H1 (cell line): ENCODE results near the gene STAP2. TPM values are rescaled to one million over a fixed set of nuclear protein-coding genes. Genes with fewer than 3 reads are reported as not detected.

Source experiments
- ASH2L ChIP-seq: fragments of 200-600, 300-600 bp; sonication (generic); IDR thresholded peaks from one replicate; pipeline ENCODE4 v1.7.1; 2017; ENCODE audit warnings: low read length
- CBX5 ChIP-seq: fragments of 300-800, 300-1000 bp; sonication (generic); IDR thresholded peaks from 2 replicates; pipeline ENCODE4 v1.7.1; 2016; ENCODE audit warnings: antibody characterized with exemption, low read length, low read depth
- CEBPB ChIP-seq: IDR thresholded peaks from 2 replicates; pipeline ENCODE4 v1.6.1; 2012; ENCODE audit warnings: low read depth, low read length
- CREB1 ChIP-seq: IDR thresholded peaks from 2 replicates; pipeline ENCODE4 v1.6.1; 2012; ENCODE audit warnings: inconsistent platforms
- EP300 ChIP-seq, 2 experiments: IDR thresholded peaks; 1 replicate in 1 of 2; 2 replicates in 1 of 2; pipeline ENCODE4 v1.6.1; 2011 to 2012; ENCODE audit warnings: low read depth in 2 of 2, low read length in 2 of 2, mild to moderate bottlenecking in 2 of 2, borderline replicate concordance in 1 of 2, inconsistent platforms in 1 of 2, moderate library complexity in 1 of 2
- GABPA ChIP-seq: IDR thresholded peaks from 2 replicates; pipeline ENCODE4 v1.6.1; 2011; ENCODE audit warnings: mild to moderate bottlenecking, low read length, moderate library complexity, borderline replicate concordance; ENCODE audit not compliant: insufficient read depth
- GTF2F1 ChIP-seq: IDR thresholded peaks from 2 replicates; pipeline ENCODE4 v1.6.1; 2012; ENCODE audit warnings: low read depth, low read length, improper control_type of control experiment, borderline replicate concordance
- KDM1A ChIP-seq: fragments of 200-600, 300-600 bp; sonication (generic); IDR thresholded peaks from 2 replicates; pipeline ENCODE4 v1.7.1; 2016; ENCODE audit warnings: mild to moderate bottlenecking, low read length, borderline replicate concordance
- KDM4A ChIP-seq: IDR thresholded peaks from one replicate; pipeline ENCODE4 v1.7.1; 2012; ENCODE audit warnings: low read depth, mild to moderate bottlenecking, moderate library complexity, low read length, inconsistent platforms; ENCODE audit not compliant: severe bottlenecking
- NANOG ChIP-seq: IDR thresholded peaks from 2 replicates; pipeline ENCODE4 v1.6.1; 2011; ENCODE audit warnings: low read length, low read depth, mild to moderate bottlenecking, inconsistent platforms; ENCODE audit not compliant: insufficient read depth, poor library complexity, severe bottlenecking
- RAD21 ChIP-seq, 2 experiments: IDR thresholded peaks in 1 of 2; conservative IDR thresholded peaks in 1 of 2; 2 replicates each; pipeline ENCODE4 v1.6.1; 2011; ENCODE audit warnings: low read depth in 2 of 2, low read length in 2 of 2, improper control_type of control experiment in 1 of 2, inconsistent platforms in 1 of 2, mild to moderate bottlenecking in 1 of 2, moderate library complexity in 1 of 2
- RNF2 ChIP-seq: fragments of 200-900, 300-1000 bp; sonication (generic); IDR thresholded peaks from 2 replicates; pipeline ENCODE4 v1.7.1; 2016; ENCODE audit warnings: borderline replicate concordance, low read depth, mild to moderate bottlenecking, antibody characterized with exemption, low read length; ENCODE audit not compliant: poor library complexity, severe bottlenecking; ENCODE audit errors: missing control alignments
- SAP30 ChIP-seq: fragments of 300-600 bp; sonication (generic); IDR thresholded peaks from 2 replicates; pipeline ENCODE4 v1.7.1; 2012; ENCODE audit warnings: low read length, moderate library complexity, mild to moderate bottlenecking, inconsistent platforms; ENCODE audit not compliant: insufficient read depth, insufficient replicate concordance
- SIRT6 ChIP-seq: IDR thresholded peaks from one replicate; pipeline ENCODE4 v1.7.1; 2012; ENCODE audit warnings: low read length, inconsistent platforms
- SP1 ChIP-seq: IDR thresholded peaks from 2 replicates; pipeline ENCODE4 v1.6.1; 2011; ENCODE audit warnings: low read depth, low read length
- SP4 ChIP-seq: IDR thresholded peaks from 2 replicates; pipeline ENCODE4 v1.6.1; 2012; ENCODE audit warnings: low read length, inconsistent platforms
- SRF ChIP-seq: IDR thresholded peaks from 2 replicates; pipeline ENCODE4 v1.6.1; 2011; ENCODE audit warnings: mild to moderate bottlenecking, low read depth, low read length, moderate library complexity
- TCF12 ChIP-seq: IDR thresholded peaks from 2 replicates; pipeline ENCODE4 v1.6.1; 2011; ENCODE audit warnings: low read depth, mild to moderate bottlenecking, low read length
- TEAD4 ChIP-seq: IDR thresholded peaks from 2 replicates; pipeline ENCODE4 v1.6.1; 2012; ENCODE audit warnings: low read depth, low read length, inconsistent platforms, mixed read lengths
- YY1 ChIP-seq: IDR thresholded peaks from 2 replicates; pipeline ENCODE4 v1.6.1; 2011; ENCODE audit warnings: low read depth, mild to moderate bottlenecking, low read length
- polyA plus RNA-seq, 7 experiments: library from polyadenylated mRNA; depleted of rRNA in 3 of 7; stranded (reverse) in 5 of 7; unstranded in 2 of 7; fragments of >200 nt in 5 of 7; fragments of 200-250 nt in 2 of 7; gene quantifications; 1 replicate in 5 of 7; 2 replicates in 1 of 7; 4 replicates in 1 of 7; pipeline versions ENCODE4 v1.2.1 to v1.2.3, GENCODE V29; 2011 to 2013; ENCODE audit warnings: missing spikeins in 2 of 7, mixed read lengths in 2 of 7
- total RNA-seq: library from RNA; stranded (reverse); fragmentation: NEBNext Ultra II Directional; extraction: Animal tissue kit (Norgen Biotek cat#: 25700); gene quantifications from 2 replicates; pipeline ENCODE4 v1.2.1, GENCODE V29; 2021

The STAP2 gene
- total and polyA plus RNA-seq, 2 of the 8 experiments (the other 6 are each of a cell fraction or from before 2014, with no cell fraction given): 15.3 to 37.3 TPM

- TF ChIP-seq SAP30: peak; percentile 54
- peak; percentile 64; the same call in 1 of the 2 replicates for TF ChIP-seq KDM1A
- peak; percentile 77 for TF ChIP-seq KDM4A
- TF ChIP-seq SIRT6: no peak
- 0 out of 2 replicates have a peak, but pooled peaks have one; percentile 33 for TF ChIP-seq GABPA
- TF ChIP-seq YY1: no peak
- no peak for TF ChIP-seq GTF2F1
- TF ChIP-seq ASH2L: no peak
- TF ChIP-seq EP300 (IDR thresholded peaks at IDR 0.05; ENCODE audit: borderline replicate concordance in 1 of 2, low read depth in 2 of 2, low read length in 2 of 2): no peak
- no peak for TF ChIP-seq RAD21 (IDR thresholded peaks at IDR 0.05 in 1 of 2, conservative IDR thresholded peaks at IDR 0.05 in 1 of 2; ENCODE audit: low read depth in 2 of 2, low read length in 2 of 2)
- no peak for TF ChIP-seq CEBPB
- no peak for TF ChIP-seq SRF
- TF ChIP-seq NANOG: no peak
- no peak for TF ChIP-seq TCF12
- TF ChIP-seq RNF2: no peak
- TF ChIP-seq SP1: 0 out of 2 replicates have a peak, but pooled peaks have one; percentile 32
- TF ChIP-seq TEAD4: peak; percentile 49; the same call in 1 of the 2 replicates
- TF ChIP-seq CBX5: no peak
- no peak; the same call in none of the 2 replicates for TF ChIP-seq CREB1
- TF ChIP-seq SP4: peak; percentile 78; the same call in 1 of the 2 replicates
- TF ChIP-seq, all 59 proteins: peak for 10
These were observed 11.8 kb downstream of the STAP2 start (continued) for GRCh38 chr19:4326837-4327251.
